Daoy (cell line): ENCODE results near the gene SERINC5. TPM values are rescaled to one million over a fixed set of nuclear protein-coding genes. Genes with fewer than 3 reads are reported as not detected.
A peak's percentile ranks its signal among the peaks of the same experiment; 100 is the strongest.

ENCODE experiments used
- DNase-seq: peaks from one replicate; pipeline ENCODE4 v3.0.0-alpha.2; 2015; ENCODE audit warnings: low read depth
- total RNA-seq: library from RNA; depleted of rRNA; stranded (reverse); fragments of >200 nt; shearing (Covaris generic); gene quantifications from 2 replicates; pipeline ENCODE4 v1.2.3, GENCODE V29; 2014

Gene SERINC5
- total RNA-seq, 1 experiment from 2014 or later = 5.7 TPM

DNA sequence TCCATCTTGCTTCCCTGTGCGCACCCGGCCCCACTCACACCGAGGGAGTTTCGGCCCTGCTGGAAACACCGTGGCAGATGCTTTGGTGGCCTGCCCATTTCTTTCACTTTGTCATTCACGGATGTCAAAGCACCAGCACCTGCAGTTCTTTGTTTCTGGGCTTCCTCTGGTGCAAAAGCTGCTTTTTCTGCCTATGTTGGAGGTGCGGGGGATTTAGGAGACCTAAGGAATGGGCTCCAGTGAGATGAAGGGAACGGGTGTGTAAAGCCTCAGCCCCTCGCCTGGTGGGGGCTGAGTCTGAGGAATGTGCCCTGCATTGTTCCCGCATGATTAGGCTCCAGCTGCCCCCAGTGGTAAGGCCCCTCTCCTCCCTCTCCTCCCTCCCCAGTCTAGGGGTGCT is 158.4 kb downstream of the SERINC5 start:
- DNase-seq = no peak

DNA sequence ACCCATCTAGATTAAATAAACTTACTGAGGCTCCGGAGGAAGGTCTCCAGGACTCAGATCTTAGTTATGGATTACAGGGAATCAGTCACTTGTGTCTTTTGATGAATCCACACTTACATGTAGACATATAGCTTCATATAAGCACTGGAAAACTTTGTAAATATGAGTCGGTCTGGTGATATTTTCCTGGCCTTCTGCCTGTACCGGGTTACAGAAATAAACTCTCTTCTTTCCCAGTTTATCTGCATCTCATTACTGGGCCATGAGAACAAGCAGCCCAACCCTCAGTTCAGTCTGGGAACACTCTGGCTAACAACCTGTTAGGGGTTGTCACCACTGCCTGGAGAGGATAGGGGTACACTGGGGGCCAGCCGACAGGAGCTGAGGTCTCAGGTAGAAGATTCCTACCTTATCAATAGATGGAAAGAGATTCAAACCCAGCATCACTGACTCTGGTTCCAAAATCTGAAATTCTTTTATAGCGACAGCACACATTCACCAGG is 161.6 kb downstream of the SERINC5 start:
- no peak for DNase-seq

DNA sequence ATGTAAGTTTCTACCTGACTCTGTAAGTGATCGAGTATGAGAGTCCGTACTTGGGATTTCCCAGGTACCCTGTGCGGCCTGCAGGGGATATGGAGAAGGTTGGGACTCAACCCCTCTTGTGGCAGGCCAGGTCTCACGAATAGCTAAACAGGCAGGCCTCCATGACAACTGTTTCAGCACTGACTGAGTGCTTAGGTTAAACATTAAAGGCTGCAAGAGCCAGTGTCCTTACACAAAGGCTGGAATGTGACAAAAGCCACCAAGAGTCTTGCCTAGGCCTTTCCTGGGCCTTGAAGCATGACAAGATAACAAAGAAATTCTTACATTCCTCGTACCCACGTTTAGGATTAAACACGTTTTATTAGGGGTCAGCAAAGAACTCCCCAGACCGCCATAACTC is 162.1 kb downstream of the SERINC5 start:
- no peak for DNase-seq

DNA sequence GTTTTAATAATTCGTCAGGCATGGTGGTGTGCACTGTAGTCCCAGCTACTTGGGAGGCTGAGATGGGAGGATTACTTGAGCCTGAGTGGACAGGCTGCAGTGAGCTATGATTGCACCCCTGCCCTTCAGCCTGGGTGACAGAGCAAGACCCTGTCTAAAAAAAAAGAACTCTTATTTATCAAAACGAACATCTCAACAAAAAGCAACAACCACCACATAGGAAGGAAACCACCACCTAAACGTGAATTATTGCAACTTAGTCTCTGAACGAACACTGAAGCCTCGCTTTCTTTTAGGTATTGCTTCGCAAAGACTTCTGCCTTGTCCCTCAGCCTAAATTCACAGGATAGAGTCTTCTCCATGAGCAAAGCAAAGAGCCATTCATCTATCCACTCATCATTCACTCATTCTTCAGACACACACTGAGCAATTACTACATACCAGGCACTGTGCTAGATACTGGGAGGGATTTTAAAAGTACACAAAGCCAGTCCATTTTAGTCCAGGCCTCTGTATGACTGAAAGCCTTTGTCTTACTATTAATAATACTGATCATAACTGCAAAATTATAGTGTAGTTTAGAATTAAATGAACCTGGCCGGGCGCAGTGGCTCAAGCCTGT is 163.3 kb downstream of the SERINC5 start:
- DNase-seq = no peak

DNA sequence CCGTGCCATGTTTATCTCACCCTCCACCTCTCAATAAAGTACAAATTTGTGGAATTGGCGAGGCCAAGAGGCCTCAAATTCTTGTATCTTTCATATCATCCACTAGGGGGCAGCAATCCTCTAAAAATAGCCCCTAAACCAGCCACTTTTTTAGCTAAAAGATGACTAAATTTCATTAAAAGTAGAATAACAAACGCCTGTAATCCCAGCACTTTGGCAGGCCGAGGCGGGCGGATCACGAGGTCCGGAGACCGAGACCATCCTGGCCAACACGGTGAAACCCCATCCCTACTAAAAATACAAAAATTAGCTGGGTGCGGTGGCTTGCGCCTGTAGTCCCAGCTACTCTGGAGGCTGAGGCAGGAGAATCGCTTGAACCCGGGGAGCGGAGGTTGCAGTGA is 164.1 kb downstream of the SERINC5 start:
- DNase-seq = peak; percentile 37

DNA sequence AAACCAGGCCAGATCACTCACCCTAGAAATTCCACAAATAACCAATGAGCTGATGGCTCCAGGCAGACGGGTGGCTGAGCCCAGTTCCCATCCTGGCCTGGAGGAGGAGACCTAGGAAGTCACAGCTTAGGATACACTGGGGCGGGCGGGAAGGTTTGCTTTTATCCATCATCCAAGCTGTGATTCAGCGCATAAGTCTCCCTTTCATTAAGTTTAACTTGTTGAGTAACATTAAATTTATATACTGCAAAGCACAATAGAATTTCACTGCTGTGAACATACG is 165.0 kb downstream of the SERINC5 start:
- no peak for DNase-seq

- DNase-seq = peak; percentile 61
These were observed 172.6 kb downstream of the SERINC5 start for GRCh38 chr5:80083101-80083890.

DNA sequence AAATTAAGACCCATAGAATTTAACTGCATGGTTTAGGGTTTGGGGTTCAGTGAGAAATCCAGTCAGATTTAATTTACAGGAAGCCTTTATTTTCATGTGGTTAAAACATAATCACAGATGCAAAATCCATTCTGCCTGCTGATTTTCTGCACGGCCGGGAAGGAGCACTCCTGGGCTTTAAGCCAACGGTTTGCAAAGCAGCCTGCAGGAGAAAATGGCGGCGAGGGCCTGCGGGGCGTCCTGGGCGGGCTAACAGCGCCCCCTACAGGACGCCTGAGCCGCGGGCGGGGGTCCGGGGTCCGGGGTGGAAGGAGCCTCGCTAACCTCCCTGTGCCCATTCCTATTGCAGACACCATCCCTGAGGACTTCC is 173.1 kb downstream of the SERINC5 start:
- DNase-seq = peak; percentile 86

- no peak for DNase-seq
These were observed 173.6 kb downstream of the SERINC5 start for GRCh38 chr5:80082281-80082680.

- DNase-seq = no peak
These were observed 176.9 kb downstream of the SERINC5 start for GRCh38 chr5:80078921-80079320.

DNA sequence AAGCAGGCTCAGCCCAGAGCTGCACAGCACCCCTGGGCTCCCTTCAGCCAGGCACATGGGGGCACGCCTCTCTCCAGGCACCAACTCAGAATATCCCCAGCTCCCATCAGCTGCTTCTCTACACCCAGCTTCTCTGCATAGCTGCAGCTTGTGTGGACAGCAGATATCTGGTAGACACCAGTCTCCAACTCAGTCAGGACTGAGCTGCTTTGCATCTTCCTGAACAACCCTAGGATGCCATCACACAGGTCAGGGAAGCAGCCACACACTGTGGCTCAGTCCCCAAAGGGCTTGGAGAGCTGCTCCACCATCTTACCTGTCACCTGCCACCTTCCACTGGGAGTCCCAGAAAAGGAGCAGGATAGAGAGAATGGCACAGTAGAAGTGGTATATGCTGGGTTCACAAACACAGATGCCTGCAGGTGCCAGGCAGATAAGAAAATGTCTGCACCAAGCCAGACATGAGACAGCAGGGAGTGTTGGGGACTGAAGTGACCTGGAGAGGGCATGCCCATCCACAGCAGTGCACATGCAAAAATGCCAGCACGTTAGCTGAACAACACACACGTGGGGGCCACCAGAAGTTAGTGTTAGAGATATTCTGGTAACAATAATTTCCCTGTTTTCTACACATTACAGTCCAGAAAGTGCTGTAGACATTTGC is 178.7 kb downstream of the SERINC5 start:
- no peak for DNase-seq

DNA sequence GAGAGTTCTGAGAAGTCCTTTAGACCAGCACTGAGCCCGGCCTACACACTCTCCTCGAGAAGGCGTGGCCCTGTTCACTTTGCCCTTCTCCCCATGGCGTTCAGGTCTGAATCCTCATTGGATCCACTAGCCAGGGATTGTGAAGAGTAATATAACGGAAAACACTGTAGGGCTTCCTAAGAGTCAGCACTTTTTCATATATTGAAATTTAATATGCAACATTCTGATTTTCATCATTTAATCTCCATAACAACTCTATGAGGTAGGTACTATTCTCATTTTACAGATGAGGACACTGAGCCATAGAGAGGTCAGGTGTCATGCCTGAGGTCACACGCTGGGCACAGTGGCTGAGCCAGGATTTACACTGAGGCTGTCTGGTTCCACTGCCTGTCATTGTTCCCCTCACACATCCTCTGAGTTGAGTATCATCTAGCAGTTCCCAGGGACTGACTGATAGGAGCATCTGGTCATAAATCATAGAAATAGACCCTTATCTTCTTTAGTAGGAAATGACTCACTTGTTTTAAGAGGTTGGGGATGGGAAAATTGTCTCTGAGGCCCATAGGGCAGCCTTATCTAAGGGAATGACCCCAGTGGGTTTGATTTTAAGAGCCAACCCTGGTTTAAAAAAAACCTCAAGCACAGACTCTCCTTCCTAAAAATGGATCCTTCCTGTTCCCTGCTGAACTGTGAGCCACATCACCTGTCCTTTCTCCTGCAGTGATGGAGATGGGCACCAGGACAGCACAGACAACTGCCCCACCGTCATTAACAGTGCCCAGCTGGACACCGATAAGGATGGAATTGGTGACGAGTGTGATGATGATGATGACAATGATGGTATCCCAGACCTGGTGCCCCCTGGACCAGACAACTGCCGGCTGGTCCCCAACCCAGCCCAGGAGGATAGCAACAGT is 179.5 kb downstream of the SERINC5 start:
- DNase-seq = no peak

- DNase-seq = peak; percentile 58
These were observed 183.5 kb downstream of the SERINC5 start for GRCh38 chr5:80072103-80073073.

DNA sequence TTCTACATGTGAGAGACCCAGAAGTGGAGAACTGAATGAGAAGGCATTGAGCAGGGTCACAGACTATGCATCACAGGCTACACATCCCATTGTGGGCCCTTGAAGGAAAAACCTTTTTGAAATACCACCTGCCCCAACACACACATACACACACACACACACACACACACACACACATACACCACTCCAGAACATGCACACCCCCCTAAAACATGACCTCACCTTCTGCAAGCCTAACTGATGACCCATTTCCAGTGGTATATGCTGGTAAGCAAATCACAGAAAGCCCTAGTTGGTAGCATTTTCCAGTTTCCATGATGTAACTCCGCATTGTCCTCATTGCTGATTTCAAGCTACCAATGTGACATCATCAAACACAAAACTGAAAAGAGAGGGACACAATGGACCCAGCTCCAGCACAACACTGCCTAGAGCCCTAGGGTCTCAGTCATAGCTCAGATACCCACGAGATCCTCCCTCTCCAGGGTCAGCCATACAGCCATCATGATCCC is 184.3 kb downstream of the SERINC5 start:
- DNase-seq = no peak

- no peak for DNase-seq
These were observed 185.4 kb downstream of the SERINC5 start for GRCh38 chr5:80070338-80071056.

- DNase-seq = no peak
These were observed 185.9 kb downstream of the SERINC5 start for GRCh38 chr5:80069918-80070318.

- DNase-seq = no peak
These were observed 186.5 kb downstream of the SERINC5 start for GRCh38 chr5:80069251-80069800.

GRCh38 chr5:80068775-80069174 is 187.1 kb downstream of the SERINC5 start:
- DNase-seq = no peak

DNA sequence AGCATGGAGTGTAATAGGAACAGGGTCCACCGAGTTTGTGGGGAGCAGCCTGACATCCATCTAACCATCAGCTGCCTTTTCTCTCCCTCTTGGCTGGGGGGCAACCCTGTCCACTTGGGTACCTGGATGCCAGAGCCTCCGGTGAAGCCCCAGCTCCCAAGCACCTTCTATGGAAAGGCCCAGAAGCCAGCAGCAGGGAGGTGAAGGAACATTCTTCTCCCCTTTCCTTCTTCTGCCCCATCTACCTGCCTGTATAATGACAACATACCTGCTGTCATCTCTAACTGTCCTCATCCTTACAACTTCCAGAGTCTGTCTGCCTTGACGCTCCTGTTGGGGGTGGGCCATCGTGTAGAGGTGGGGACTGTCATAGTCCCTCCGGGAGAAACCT is 187.6 kb downstream of the SERINC5 start:
- no peak for DNase-seq
